Stimulated activated CD8-positive, alpha-beta memory T cell treated with anti-CD3 and anti-CD28 coated beads, Interleukin-4, amount 100 ng/mL, for 24 hours (primary cell): ENCODE measurements around the gene GRIK3.

Experiments used
- DNase-seq: peaks from one replicate; pipeline ENCODE4 v3.0.0-alpha.2; 2020; ENCODE audit warnings: low read depth

Gene GRIK3

DNA sequence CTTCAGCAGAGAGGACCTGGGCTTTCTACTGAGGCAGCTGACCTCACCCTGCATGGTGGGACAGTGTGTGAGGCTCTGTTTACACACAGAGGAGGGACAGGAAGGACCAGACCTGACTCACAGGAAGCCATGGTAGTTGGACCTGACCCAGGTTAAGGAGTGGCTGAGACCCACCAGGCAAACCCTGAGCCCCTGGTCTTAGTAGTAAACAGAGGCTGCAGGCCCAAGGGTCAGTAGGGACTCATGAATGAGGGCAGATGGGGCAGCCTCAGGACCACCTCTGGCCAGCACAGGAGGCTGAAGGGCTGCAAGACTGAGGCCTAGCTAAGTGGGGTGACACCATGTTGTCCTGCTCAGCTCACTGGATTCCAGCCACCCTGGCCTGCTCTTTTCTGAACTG is 273.2 kb downstream of the GRIK3 start:
- no peak for DNase-seq

GRCh38 chr1:36760081-36760480 is 274.2 kb downstream of the GRIK3 start:
- DNase-seq = no peak

DNA sequence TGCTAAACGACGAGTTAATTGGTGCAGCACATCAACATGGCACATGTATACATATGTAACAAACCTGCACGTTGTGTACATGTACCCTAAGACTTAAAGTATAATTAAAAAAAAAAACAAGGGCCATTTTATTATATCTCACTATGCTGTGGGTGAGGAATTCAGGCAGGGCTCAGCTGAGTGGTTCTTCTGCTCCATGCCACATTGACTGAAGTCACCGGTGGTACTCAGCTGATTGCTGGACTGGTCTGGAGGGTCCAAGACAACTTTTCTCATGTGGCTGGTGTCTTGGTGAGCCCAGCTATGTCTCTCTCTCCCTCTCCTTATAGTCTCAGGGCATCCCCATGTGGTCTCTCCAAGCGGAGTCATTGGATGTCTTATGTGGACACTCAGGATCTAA is 275.0 kb downstream of the GRIK3 start:
- DNase-seq = no peak

- no peak for DNase-seq
Observed at GRCh38 chr1:36755303-36756230, 278.7 kb downstream of the GRIK3 start.

DNA sequence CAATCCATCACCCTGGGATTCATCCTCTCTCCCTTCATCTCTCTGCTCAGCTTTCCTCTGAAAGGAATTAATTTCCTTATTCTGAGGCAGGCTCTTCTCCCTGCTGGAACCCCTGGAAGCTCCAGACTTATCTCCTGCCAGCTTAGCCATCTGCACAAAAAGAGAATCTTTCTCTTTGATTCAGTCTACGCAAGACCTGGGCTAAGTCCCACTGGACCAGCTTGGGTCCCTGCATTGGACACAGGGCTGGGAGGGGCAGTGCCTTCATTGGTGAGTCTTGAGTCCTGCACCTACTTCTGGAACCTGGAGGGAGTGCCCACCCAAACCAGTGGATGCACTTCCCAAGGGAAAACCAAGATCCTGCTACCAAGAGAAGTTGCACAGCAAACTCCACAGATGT is 279.9 kb downstream of the GRIK3 start:
- DNase-seq = no peak

GRCh38 chr1:36753451-36753850 is 280.9 kb downstream of the GRIK3 start:
- DNase-seq = no peak

DNA sequence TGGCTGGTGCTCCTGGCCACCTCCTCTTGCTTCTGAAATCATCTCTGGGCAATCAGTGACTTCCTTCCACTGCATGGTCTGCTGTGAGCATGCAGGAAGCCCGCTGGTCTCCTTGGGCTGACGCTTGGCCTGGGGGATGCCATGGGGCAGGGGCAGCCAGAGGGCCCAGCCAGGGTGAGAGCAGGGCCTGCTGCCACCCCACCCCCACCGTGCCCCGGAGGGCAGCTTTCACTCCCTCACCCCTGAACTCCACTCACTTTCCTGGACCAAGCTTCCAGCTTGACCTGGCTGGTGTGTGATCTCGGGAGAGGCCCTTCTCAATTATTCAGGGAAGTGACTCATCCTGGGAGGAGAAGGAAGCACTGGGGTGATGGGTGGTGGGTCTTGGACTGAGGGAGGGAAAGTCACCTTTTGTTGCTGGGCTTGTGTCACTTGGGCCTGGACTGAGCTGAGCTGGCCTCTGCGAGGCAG is 281.4 kb downstream of the GRIK3 start:
- DNase-seq = no peak

- no peak for DNase-seq
Observed at GRCh38 chr1:36752431-36752830, 281.9 kb downstream of the GRIK3 start.

GRCh38 chr1:36751525-36751924 is 282.8 kb downstream of the GRIK3 start:
- no peak for DNase-seq

- DNase-seq = no peak
Observed at GRCh38 chr1:36748466-36748865, 285.8 kb downstream of the GRIK3 start.
